OCI-LY7 (cell line): ENCODE measurements around the gene FBXO2.

ENCODE experiments used
- CTCF ChIP-seq: fragments of 200-600 bp; sonication (generic); conservative IDR thresholded peaks from 2 replicates; pipeline ENCODE4 v1.5.1; 2014; ENCODE audit warnings: mild to moderate bottlenecking, antibody characterized with exemption, low read length, moderate library complexity, mixed read lengths
- EZH2phosphoT487 ChIP-seq: fragments of 200-600 bp; sonication (generic); IDR thresholded peaks from 2 replicates; pipeline ENCODE4 v1.6.1; 2018; ENCODE audit warnings: low read depth, borderline replicate concordance, mild to moderate bottlenecking, mixed run types, antibody characterized with exemption, low read length, moderate library complexity, mixed read lengths

- no peak for TF ChIP-seq CTCF
- TF ChIP-seq EZH2phosphoT487 = no peak
Observed at GRCh38 chr1:11661103-11661502, 6.9 kb upstream of the FBXO2 start.
